SH-SY5Y (cell line): ENCODE measurements around the gene HRC.

ENCODE experiments used
- GATA2 ChIP-seq: IDR thresholded peaks from 2 replicates; pipeline ENCODE4 v1.6.1; 2011; ENCODE audit warnings: mild to moderate bottlenecking, low read depth, low read length
- GATA3 ChIP-seq: IDR thresholded peaks from 2 replicates; pipeline ENCODE4 v1.6.1; 2011; ENCODE audit warnings: low read depth, mild to moderate bottlenecking, low read length, moderate library complexity

DNA sequence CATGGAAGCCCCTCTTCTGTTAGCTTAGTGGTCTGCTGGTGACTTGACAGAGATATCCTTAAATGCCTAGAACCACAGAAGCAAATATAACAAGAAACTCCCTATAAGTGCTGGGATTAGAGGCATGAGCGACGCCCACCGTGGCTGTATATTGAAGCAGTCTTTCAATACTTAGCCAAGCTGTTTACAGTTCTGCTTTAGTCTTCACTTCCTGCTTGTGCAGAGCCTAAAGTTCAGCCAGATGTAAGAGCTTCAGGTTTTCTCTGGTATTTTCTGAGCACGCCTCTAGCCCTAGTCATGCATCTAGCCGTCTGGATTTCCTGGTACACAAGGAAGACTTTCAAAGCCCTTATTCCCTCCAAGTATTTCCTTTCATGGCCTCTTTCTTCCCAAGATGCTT, 30.9 kb upstream of the HRC start:
- TF ChIP-seq GATA2 (no peak), GATA3 (no peak)
